IMR-90 (cell line): Measurements from ENCODE around the gene TFAP2B. TPM values are rescaled to one million over a fixed set of nuclear protein-coding genes. Genes with fewer than 3 reads are reported as not detected.

Experiments
- ATAC-seq: fragments of 200-7000 bp; cut with Tn5 transposase; 2 replicates; pipeline ENCODE4 v1.9.1; 2020; ENCODE audit warnings: low read depth, mild to moderate bottlenecking, moderate library complexity
- BruUV-seq: library from RNA; stranded (reverse); fragments of 400-500 nt; replicated peaks from 2 replicates; lab custom pipeline; 2021; lab: Mats Ljungman, UMichigan
- CTCF ChIA-PET: fragments of 300-600 bp; formaldehyde crosslinking; extraction: SDS; loops from one replicate; lab custom pipeline; 2021; ENCODE audit warnings: antibody characterized with exemption; lab: Yijun Ruan, JAX
- POLR2A ChIA-PET: fragments of 300-600 bp; sonication (Branson Sonifier 250); formaldehyde crosslinking; loops from one replicate; lab custom pipeline; 2022; ENCODE audit warnings: antibody characterized with exemption; ENCODE audit not compliant: unreplicated experiment; lab: Charles Lee
- DNase-seq: peaks from one replicate; pipeline ENCODE4 v3.0.0; 2013
- H2AFZ ChIP-seq: replicated peaks from 2 replicates; pipeline ENCODE3; 2013; ENCODE audit warnings: low read length, mild to moderate bottlenecking; ENCODE audit not compliant: poor library complexity
- H2AK5ac ChIP-seq: 2 replicates; pipeline ENCODE4 v1.6.1; 2013; ENCODE audit warnings: low read depth, low read length, inconsistent platforms
- H2AK9ac ChIP-seq: replicated peaks from 2 replicates; pipeline ENCODE3; 2013; ENCODE audit warnings: mild to moderate bottlenecking, low read depth, low read length, moderate library complexity; ENCODE audit not compliant: poor library complexity
- H2BK120ac ChIP-seq: 2 replicates; pipeline ENCODE4 v1.6.1; 2013; ENCODE audit warnings: low read depth, low read length, inconsistent platforms
- H2BK15ac ChIP-seq: 3 replicates; pipeline ENCODE4 v1.6.1; 2013; ENCODE audit warnings: low read depth, low read length, inconsistent platforms
- H2BK20ac ChIP-seq: 2 replicates; pipeline ENCODE4 v1.6.1; 2013; ENCODE audit warnings: low read depth, mild to moderate bottlenecking, inconsistent platforms, low read length, moderate library complexity
- H2BK5ac ChIP-seq: 2 replicates; pipeline ENCODE4 v1.6.1; 2013; ENCODE audit warnings: mild to moderate bottlenecking, low read depth, low read length, inconsistent platforms; ENCODE audit not compliant: poor library complexity, severe bottlenecking
- H3K14ac ChIP-seq: replicated peaks from 2 replicates; pipeline ENCODE4 v1.6.1; 2013; ENCODE audit warnings: low read depth, low read length, inconsistent platforms
- H3K18ac ChIP-seq: 2 replicates; pipeline ENCODE4 v1.6.1; 2013; ENCODE audit warnings: low read depth, low read length, control low read depth
- H3K23ac ChIP-seq: 2 replicates; pipeline ENCODE4 v1.6.1; 2013; ENCODE audit warnings: low read depth, low read length, inconsistent platforms
- H3K27ac ChIP-seq: 2 replicates; pipeline ENCODE4 v1.5.1; 2013; ENCODE audit warnings: mild to moderate bottlenecking, control low read depth, low read length; ENCODE audit not compliant: insufficient read depth
- H3K27me3 ChIP-seq: 2 replicates; pipeline ENCODE4 v1.6.1; 2013; ENCODE audit warnings: low read length; ENCODE audit not compliant: control insufficient read depth, insufficient read depth
- H3K36me3 ChIP-seq: 2 replicates; pipeline ENCODE4 v1.6.1; 2013; ENCODE audit warnings: low read length, mixed read lengths; ENCODE audit not compliant: control insufficient read depth, insufficient read depth
- H3K4ac ChIP-seq: 2 replicates; pipeline ENCODE4 v1.6.1; 2013; ENCODE audit warnings: low read depth, low read length, inconsistent platforms
- H3K4me1 ChIP-seq: 2 replicates; pipeline ENCODE4 v1.6.1; 2013; ENCODE audit warnings: low read length, mixed read lengths; ENCODE audit not compliant: control insufficient read depth, insufficient read depth
- H3K4me2 ChIP-seq: 2 replicates; pipeline ENCODE4 v1.6.1; 2013; ENCODE audit warnings: low read depth, mild to moderate bottlenecking, control low read depth, low read length, moderate library complexity
- H3K4me3 ChIP-seq: 2 replicates; pipeline ENCODE4 v1.5.1; 2013; ENCODE audit warnings: low read depth, mild to moderate bottlenecking, control low read depth, low read length, moderate library complexity; ENCODE audit not compliant: insufficient read depth
- H3K56ac ChIP-seq: 2 replicates; pipeline ENCODE4 v1.6.1; 2013; ENCODE audit warnings: low read length, inconsistent platforms; ENCODE audit not compliant: insufficient read depth; ENCODE audit errors: extremely low read depth
- H3K79me1 ChIP-seq, 2 experiments: 2 replicates each; pipeline ENCODE4 v1.6.1; 2013; ENCODE audit warnings: low read length in 2 of 2, inconsistent platforms in 1 of 2, low read depth in 1 of 2
- H3K9ac ChIP-seq: 2 replicates; pipeline ENCODE4 v1.6.1; 2013; ENCODE audit warnings: low read depth, low read length, control low read depth
- H3K9me1 ChIP-seq: 2 replicates; pipeline ENCODE4 v1.6.1; 2013; ENCODE audit warnings: low read length, inconsistent platforms; ENCODE audit not compliant: insufficient read depth
- H3K9me3 ChIP-seq: 2 replicates; pipeline ENCODE4 v1.6.1; 2013; ENCODE audit warnings: low read length; ENCODE audit not compliant: control insufficient read depth, insufficient read depth
- H4K20me1 ChIP-seq: 2 replicates; pipeline ENCODE4 v1.6.1; 2013; ENCODE audit warnings: low read length, inconsistent platforms; ENCODE audit not compliant: insufficient read depth
- H4K5ac ChIP-seq: 2 replicates; pipeline ENCODE4 v1.6.1; 2013; ENCODE audit warnings: mild to moderate bottlenecking, low read depth, low read length, control low read depth
- H4K8ac ChIP-seq, 2 experiments: 2 replicates each; pipeline ENCODE4 v1.6.1; 2013; ENCODE audit warnings: low read depth in 2 of 2, low read length in 2 of 2, control low read depth in 1 of 2, inconsistent platforms in 1 of 2
- H4K91ac ChIP-seq: 2 replicates; pipeline ENCODE4 v1.6.1; 2013; ENCODE audit warnings: low read depth, low read length, inconsistent platforms; ENCODE audit not compliant: insufficient read depth
- BHLHE40 ChIP-seq: fragments of 150-350 bp; IDR thresholded peaks from 2 replicates; pipeline ENCODE4 v1.6.1; 2016; ENCODE audit warnings: mild to moderate bottlenecking, low read depth, low read length
- CEBPB ChIP-seq: IDR thresholded peaks from 2 replicates; pipeline ENCODE4 v1.6.1; 2012; ENCODE audit warnings: low read depth, low read length, improper control_type of control experiment
- CTCF ChIP-seq: conservative IDR thresholded peaks from 2 replicates; pipeline ENCODE4 v1.5.1; 2012; ENCODE audit warnings: mild to moderate bottlenecking, low read depth, low read length, improper control_type of control experiment
- ELK1 ChIP-seq: fragments of 150-350 bp; IDR thresholded peaks from 2 replicates; pipeline ENCODE4 v1.6.1; 2016; ENCODE audit warnings: low read depth, mild to moderate bottlenecking, low read length, moderate library complexity, borderline replicate concordance
- FOS ChIP-seq: fragments of 150-350 bp; IDR thresholded peaks from 2 replicates; pipeline ENCODE4 v1.6.1; 2016; ENCODE audit warnings: low read depth, low read length
- MAZ ChIP-seq: IDR thresholded peaks from 2 replicates; pipeline ENCODE4 v1.6.1; 2012; ENCODE audit warnings: low read depth, mild to moderate bottlenecking, low read length, improper control_type of control experiment, moderate library complexity, borderline replicate concordance
- MXI1 ChIP-seq: IDR thresholded peaks from 2 replicates; pipeline ENCODE4 v1.6.1; 2012; ENCODE audit warnings: low read depth, mild to moderate bottlenecking, low read length, moderate library complexity, borderline replicate concordance
- NFE2L2 ChIP-seq: fragments of 150-350 bp; IDR thresholded peaks from 2 replicates; pipeline ENCODE4 v1.6.1; 2016; ENCODE audit warnings: low read depth, mild to moderate bottlenecking, low read length
- RAD21 ChIP-seq: IDR thresholded peaks from 2 replicates; pipeline ENCODE4 v1.6.1; 2012; ENCODE audit warnings: low read length, improper control_type of control experiment
- RCOR1 ChIP-seq: IDR thresholded peaks from 2 replicates; pipeline ENCODE4 v1.6.1; 2012; ENCODE audit warnings: mild to moderate bottlenecking, low read length, improper control_type of control experiment; ENCODE audit not compliant: insufficient replicate concordance
- USF2 ChIP-seq: fragments of 150-350 bp; IDR thresholded peaks from 2 replicates; pipeline ENCODE4 v1.6.1; 2017; ENCODE audit warnings: mild to moderate bottlenecking, antibody characterized with exemption, low read length, low read depth
- WGBS, 2 experiments: methylation state at CpG; one replicate each; pipeline versions ENCODE4 v1.1.5 to v1.1.7; 2013; ENCODE audit warnings: missing lambda C conversion rate in 2 of 2; ENCODE audit not compliant: insufficient read length in 1 of 2; ENCODE audit errors: extremely low coverage in 2 of 2; 5-methylcytosine and 5-hydroxymethylcytosine counted together
- dilution Hi-C: fragments of 300-500 bp; cut with HindIII; formaldehyde crosslinking; loops from one replicate; pipeline ENCODE4 v1.14.3; 2018; ENCODE audit warnings: low sequenced_read_pairs; ENCODE audit not compliant: unreplicated experiment
- in situ Hi-C: fragments of 300-500 bp; cut with MboI; formaldehyde crosslinking; loops from 3 replicates; pipeline ENCODE4 v1.14.3; 2019; ENCODE audit warnings: low sequenced_read_pairs, inconsistent platforms, mixed read lengths
- intact Hi-C: fragments of 100-400 bp; cut with micrococcal nuclease; formaldehyde crosslinking; loops from 2 replicates; pipeline ENCODE4 v1.10.0; 2022
- polyA plus RNA-seq, 3 experiments: library from polyadenylated mRNA; depleted of rRNA; stranded (reverse); fragments of >200 nt; gene quantifications; 2 replicates each; pipeline ENCODE4 v1.2.3, GENCODE V29; 2012; ENCODE audit warnings: low replicate concordance in 1 of 3
- total RNA-seq: library from RNA; depleted of rRNA; stranded (reverse); fragments of >200 nt; gene quantifications from 2 replicates; pipeline ENCODE4 v1.2.3, GENCODE V29; 2012

Gene TFAP2B
- total and polyA plus RNA-seq, 2 of the 4 experiments (the other 2 are of a cell fraction), result not detected

- Histone ChIP-seq H3K4me1 (no peaks in the 10 kb centered on the region), H2BK5ac (no peak overlapping the region), H2AK9ac (no peak overlapping the region), H3K27me3 (no peaks in the 10 kb centered on the region), H3K79me1 (no peaks in the 10 kb centered on the region), H4K91ac (no peak overlapping the region), H3K9me1 (no peaks in the 10 kb centered on the region), H4K8ac (no peak overlapping the region), H3K56ac (no peak overlapping the region), H3K23ac (no peak overlapping the region), H2AK5ac (no peak overlapping the region), H2BK120ac (no peak overlapping the region), H3K27ac (no peak overlapping the region), H3K18ac (no peak overlapping the region), H3K4me3 (no peak overlapping the region), H3K9me3 (no peaks in the 10 kb centered on the region), H4K5ac (no peak overlapping the region), H3K14ac (no peak overlapping the region), H2BK15ac (no peak overlapping the region), H3K36me3 (no peaks in the 10 kb centered on the region), H3K4ac (no peak overlapping the region), H3K4me2 (no peak overlapping the region), H2AFZ (no peak overlapping the region), H4K20me1 (no peaks in the 10 kb centered on the region), H3K9ac (no peak overlapping the region), H2BK20ac (no peak overlapping the region)
- CTCF ChIA-PET, result no interaction called here
- intact Hi-C loops (no loop called here), dilution Hi-C loops (no loop called here), in situ Hi-C loops (no loop called here)
- TF ChIP-seq FOS (no peak), MXI1 (no peak), CEBPB (no peak), MAZ (no peak), ELK1 (no peak), RCOR1 (no peak), CTCF (no peak), NFE2L2 (no peak), BHLHE40 (no peak), RAD21 (no peak), USF2 (no peak)
- ATAC-seq (no peak), DNase-seq (no peak)
- POLR2A ChIA-PET, result no interaction called here
- WGBS, 2 experiments, result 100% methylated on average over 1 of the region's 3 CpGs; no CpG with 5 or more reads in 1 of the 2 experiments
- no TSS peak for BruUV-seq
Observed at GRCh38 chr6:50889497-50889896, 70.8 kb downstream of the TFAP2B start.
